ENCODE results near the gene BCL2. TPM values are rescaled to one million over a fixed set of nuclear protein-coding genes. Genes with fewer than 3 reads are reported as not detected.

Gene BCL2
- total RNA-seq: 10 to 100 TPM; 25.2 to 39.0 (median 36.1) TPM

DNA sequence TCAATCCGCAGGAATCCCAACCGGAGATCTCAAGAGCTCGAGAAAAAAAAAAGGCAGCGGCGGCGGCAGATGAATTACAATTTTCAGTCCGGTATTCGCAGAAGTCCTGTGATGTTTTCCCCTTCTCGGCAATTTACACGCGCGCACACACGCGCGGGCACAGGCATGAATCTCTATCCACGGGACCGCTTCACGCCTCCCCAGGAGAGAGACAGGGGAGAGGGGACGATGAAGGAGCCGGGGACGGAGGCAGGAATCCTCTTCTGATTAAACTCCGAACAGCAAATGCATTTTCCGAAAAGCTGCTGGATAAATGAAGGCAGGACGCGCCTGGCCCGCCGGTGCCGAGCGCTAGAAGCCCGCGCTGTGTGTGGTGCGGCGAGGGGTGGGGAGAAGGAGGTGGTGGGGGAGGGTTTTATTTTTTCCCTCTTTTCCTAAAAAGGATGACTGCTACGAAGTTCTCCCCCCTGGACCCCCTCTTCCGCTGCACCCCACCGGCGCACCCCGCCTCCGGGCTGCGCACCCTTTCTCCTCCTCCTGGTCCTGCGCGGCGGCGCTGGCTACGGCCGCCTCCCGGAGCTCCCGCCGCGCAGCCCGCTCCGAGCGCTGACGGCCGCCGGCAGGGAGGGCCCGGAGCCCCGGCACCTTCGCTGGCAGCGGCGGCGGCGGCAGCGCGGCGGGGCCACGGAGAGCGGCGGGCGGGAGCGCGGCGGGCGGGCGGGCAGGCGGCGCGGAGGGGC lies at the start of gene BCL2:
TSS of gene BCL2 (minus strand) at position 387 of the 740 bp plus-strand sequence.
- Histone ChIP-seq H3K27ac (replicated peaks in 1 of 4) (peak within 1 kb of the TSS; percentile 88 to 93 (median 92)), H3K27me3 (peaks cover 0 to 4% (median 0%) of the 10 kb centered on the region in 4 donors), H3K4me3 (peak within 1 kb of the TSS; percentile 69 to 92 (median 78)), H3K4me1 (peaks cover 15 to 68% (median 56%) of the 10 kb centered on the region in 4 donors), H3K36me3 (no peaks in the 10 kb centered on the region), H3K9me3 (no peaks in the 10 kb centered on the region)
- no peak for DNase-seq (ENCODE audit: extremely low spot score)
- 1% methylated on average over 30 of the region's 78 CpGs for WGBS
- TF ChIP-seq POLR2AphosphoS5 (IDR thresholded peaks at IDR 0.05) (peak in 1 of 2 donors; percentile 62), EP300 (IDR thresholded peaks at IDR 0.05) (no peak)
- intact Hi-C loops (cut with DNase I): loop anchor here (2.0 to 5.0 kb wide), 3 partner anchors 61 to 162 kb away; no protein-coding TSS in a partner anchor

DNA sequence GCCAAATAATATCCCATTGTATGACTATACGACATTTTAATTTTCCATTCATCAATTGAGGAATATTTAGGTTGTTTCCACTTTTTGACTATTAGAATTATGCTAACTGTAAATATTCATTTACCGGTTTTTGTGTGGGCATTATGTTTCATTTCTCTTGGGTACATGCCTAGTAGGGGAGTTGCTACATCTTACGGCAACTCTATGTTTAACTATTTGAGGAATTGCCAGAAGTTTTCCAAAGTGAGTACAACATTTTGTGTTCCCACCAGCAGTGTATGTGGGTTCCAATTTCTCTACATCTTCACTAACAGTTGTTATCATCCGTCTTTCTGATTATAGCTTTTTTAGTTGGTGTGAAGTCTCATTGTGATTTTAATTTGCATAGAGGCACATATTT lies 49.0 kb upstream of the BCL2 start:
- H3K36me3 ChIP-seq: no peaks in the 10 kb centered on the region
- H3K27ac ChIP-seq (replicated peaks in 1 of 4): no peak overlapping the region
- H3K4me3 ChIP-seq: peak overlapping the region in 1 of 4 donors; percentile 97
- TF ChIP-seq CTCF (IDR thresholded peaks at IDR 0.05): no peak
- H3K27me3 ChIP-seq: no peaks in the 10 kb centered on the region
- intact Hi-C loops (cut with DNase I): loop anchor here (5.0 kb wide), 1 partner anchor 54 kb away; the partner anchor contains the start of gene VPS4B
- H3K4me1 ChIP-seq: peaks cover 11 to 35% (median 27%) of the 10 kb centered on the region in 4 donors
- whole genome bisulfite sequencing: 74% methylated on average over 4 of the region's 4 CpGs
- no peak for DNase-seq (ENCODE audit: extremely low spot score)
- no peaks in the 10 kb centered on the region for H3K9me3 ChIP-seq

DNA sequence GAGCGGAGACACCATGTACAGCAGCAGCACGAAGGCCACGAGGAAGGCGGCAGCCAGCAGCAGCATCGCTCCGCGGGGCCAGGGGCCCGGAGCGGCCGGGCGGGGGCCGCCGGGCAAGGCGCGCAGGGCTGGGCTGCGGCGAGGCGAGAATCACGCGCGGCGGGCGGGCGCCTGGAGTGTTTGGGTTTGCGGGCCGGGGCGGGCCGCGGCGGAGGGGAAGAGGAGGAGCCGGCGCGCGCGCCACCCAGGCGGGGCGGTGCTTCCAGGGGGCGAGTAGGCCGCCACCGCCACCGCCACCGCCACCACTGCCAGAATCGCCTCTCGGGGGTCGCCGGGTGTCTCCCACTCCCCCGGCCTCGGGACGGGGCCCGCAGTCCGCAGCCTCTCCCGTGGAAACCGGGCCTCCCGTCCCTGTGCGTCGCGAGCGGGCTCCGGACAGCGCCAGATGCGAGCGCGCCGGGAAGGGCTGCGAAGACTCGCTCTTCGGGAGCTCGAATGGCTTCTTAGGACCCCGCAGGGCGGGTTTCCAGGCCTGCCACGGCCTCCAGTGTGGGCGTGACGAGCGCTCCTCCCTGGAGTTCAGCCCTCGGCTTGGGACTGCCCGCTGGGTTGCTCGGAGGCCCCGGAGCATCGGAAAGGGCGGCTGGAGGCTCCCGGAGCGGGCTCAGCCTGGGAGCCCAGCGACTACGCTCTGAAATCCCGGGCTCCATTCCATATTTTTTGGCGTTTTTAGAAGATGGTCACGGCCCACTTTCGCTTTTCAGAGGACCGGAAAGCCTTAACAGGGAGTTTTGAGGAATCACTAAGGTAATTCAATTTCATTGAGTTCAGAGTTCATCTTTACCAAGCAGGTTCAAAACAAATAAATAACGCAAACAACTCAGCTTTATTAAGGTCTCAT lies 47.7 kb upstream of the BCL2 start, which contains the start of gene KDSR:
TSS of gene KDSR (minus strand) at position 154 of the 901 bp plus-strand sequence. CDS start at position 66, 88 bp downstream.
- 0% methylated on average over 11 of the region's 90 CpGs for WGBS
- DNase-seq (ENCODE audit: extremely low spot score): peak; percentile 96
- peak; percentile 54 for TF ChIP-seq POLR2A (IDR thresholded peaks at IDR 0.05; ENCODE audit: low read depth)
- no peak for TF ChIP-seq CTCF (IDR thresholded peaks at IDR 0.05)
- TF ChIP-seq EP300 (IDR thresholded peaks at IDR 0.05): no peak
- TF ChIP-seq POLR2AphosphoS5 (IDR thresholded peaks at IDR 0.05): peak; percentile 77 to 90
- no peaks in the 10 kb centered on the region for H3K9me3 ChIP-seq
- H3K27ac ChIP-seq (replicated peaks in 1 of 4): peak within 1 kb of the TSS; percentile 95 to 98 (median 98)
- no peaks in the 10 kb centered on the region for H3K27me3 ChIP-seq
- H3K4me3 ChIP-seq: peak within 1 kb of the TSS; percentile 85 to 97 (median 90)
- peaks cover 2 to 7% (median 5%) of the 10 kb centered on the region in 4 donors for H3K36me3 ChIP-seq
- H3K4me1 ChIP-seq: peaks cover 11 to 35% (median 27%) of the 10 kb centered on the region in 4 donors
- intact Hi-C loops (cut with DNase I): loop anchor here (5.0 kb wide), 1 partner anchor 55 kb away; the partner anchor contains the start of gene VPS4B

DNA sequence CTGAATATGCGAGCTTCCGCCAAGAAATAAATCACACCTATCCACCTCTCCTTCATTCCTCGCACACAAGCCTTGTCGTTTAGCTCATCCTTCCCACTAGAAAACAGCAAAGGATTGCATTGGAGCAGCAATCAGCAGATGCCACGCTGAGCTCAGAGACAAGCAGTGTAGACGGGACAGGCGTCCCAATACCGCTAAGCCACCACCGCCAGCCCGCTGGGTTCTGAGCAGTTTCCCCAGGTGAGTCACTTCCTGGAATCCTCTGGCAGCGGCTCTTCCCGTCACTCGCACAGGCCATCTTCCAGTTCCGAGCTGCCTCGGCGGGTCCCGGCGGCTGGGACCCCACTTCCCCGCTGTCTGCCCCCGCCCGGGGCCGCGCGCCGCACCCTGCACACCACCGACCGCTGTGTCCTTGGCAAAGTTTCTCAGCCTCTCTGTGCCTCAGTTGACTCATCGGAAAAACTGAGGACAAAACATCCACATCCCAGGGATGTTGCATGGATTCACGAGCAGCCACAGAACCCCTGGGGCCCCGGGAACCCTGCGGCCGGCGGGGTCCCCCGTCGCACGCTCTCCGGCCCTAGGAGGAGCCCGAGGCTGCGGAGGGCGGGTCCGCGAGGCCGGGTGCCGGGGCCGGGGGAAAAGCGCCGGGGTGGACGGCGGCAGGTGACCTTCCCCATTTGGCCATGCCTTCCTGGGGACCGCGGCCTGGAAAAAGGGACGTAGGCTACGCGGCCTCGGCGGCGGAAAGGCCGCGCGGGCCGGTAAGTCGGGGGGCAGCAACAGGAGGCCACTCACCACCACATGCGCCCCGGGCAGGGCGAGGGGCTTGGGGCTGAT lies 46.9 kb upstream of the BCL2 start:
- intact Hi-C loops (cut with DNase I): loop anchor here (5.0 kb wide), 1 partner anchor 56 kb away; the partner anchor contains the start of gene VPS4B
- H3K27ac ChIP-seq (replicated peaks in 1 of 4): peak overlapping the region; percentile 95 to 98 (median 98)
- H3K9me3 ChIP-seq: no peaks in the 10 kb centered on the region
- peaks cover 11 to 35% (median 27%) of the 10 kb centered on the region in 4 donors for H3K4me1 ChIP-seq
- 0% methylated on average over 22 of the region's 65 CpGs for WGBS
- peak overlapping the region; percentile 85 to 97 (median 90) for H3K4me3 ChIP-seq
- H3K27me3 ChIP-seq: no peaks in the 10 kb centered on the region
- H3K36me3 ChIP-seq: peaks cover 11 to 15% (median 13%) of the 10 kb centered on the region in 4 donors
- TF ChIP-seq CTCF (IDR thresholded peaks at IDR 0.05) (no peak), EP300 (IDR thresholded peaks at IDR 0.05) (peak; percentile 37), POLR2AphosphoS5 (IDR thresholded peaks at IDR 0.05) (peak in 1 of 2 donors; percentile 16), POLR2A (IDR thresholded peaks at IDR 0.05; ENCODE audit: low read depth) (no peak)
- no peak for DNase-seq (ENCODE audit: extremely low spot score)
